Peyer's patch (tissue), 4 donors: ENCODE results near the gene TWNK. TPM values are rescaled to one million over a fixed set of nuclear protein-coding genes. Genes with fewer than 3 reads are reported as not detected.
"Not testable (repeated sequence)": the region's sequence is repeated elsewhere in the genome, so short reads cannot be mapped to it uniquely, and the experiment has no call there.

Experiments
- DNase-seq, 3 donors: peaks; one replicate each; pipeline ENCODE4 v3.0.0-alpha.2; 2017 to 2019
- H3K27ac ChIP-seq, 4 donors: fragments of 200-600 bp; sonication (generic); one replicate each; pipeline ENCODE4 v1.5.1; 2016 to 2019
- H3K27me3 ChIP-seq, 2 donors: fragments of 200-600 bp; sonication (generic); one replicate each; pipeline ENCODE4 v1.5.1; 2019
- H3K36me3 ChIP-seq, 3 donors: fragments of 200-600 bp; sonication (generic); one replicate each; pipeline ENCODE4 v1.5.1; 2016 to 2019
- H3K4me1 ChIP-seq, 4 donors: fragments of 200-600 bp; sonication (generic); one replicate each; pipeline ENCODE4 v1.5.1; 2016 to 2019
- H3K4me3 ChIP-seq, 4 donors: fragments of 200-600 bp; sonication (generic); 1 replicate in 3 of 4; 2 replicates in 1 of 4; pipeline ENCODE4 v1.5.1; 2016 to 2019; ENCODE audit warnings: mild to moderate bottlenecking in 1 of 4
- H3K9me3 ChIP-seq, 4 donors: fragments of 200-600 bp; sonication (generic); one replicate each; pipeline ENCODE4 v1.5.1; 2016 to 2019; ENCODE audit warnings: mild to moderate bottlenecking in 1 of 4
- CTCF ChIP-seq, 6 experiments: fragments of 450-650 bp in 4 of 6; fragments of 200-600 bp in 2 of 6; sonication (generic) in 1 of 6; IDR thresholded peaks; one replicate each; pipeline ENCODE4 v1.5.1; 2017 to 2019; ENCODE audit warnings: antibody characterized with exemption in 6 of 6, mild to moderate bottlenecking in 3 of 6, moderate library complexity in 1 of 6
- POLR2A ChIP-seq, 2 donors: fragments of 450-650 bp; IDR thresholded peaks; one replicate each; pipeline ENCODE4 v1.5.1; 2017; ENCODE audit warnings: antibody characterized with exemption in 2 of 2, mild to moderate bottlenecking in 2 of 2, moderate library complexity in 2 of 2
- total RNA-seq, 4 donors: library from RNA; depleted of rRNA; stranded (reverse); fragments of >200 nt; gene quantifications; one replicate each; pipeline ENCODE4 v1.1.0, GENCODE V29; 2016

The TWNK gene
- total RNA-seq, 4 donors from 2014 or later: 3.8 to 18.2 (median 4.4) TPM

- TF ChIP-seq POLR2A (IDR thresholded peaks at IDR 0.05): peak; percentile 66 to 95
- TF ChIP-seq CTCF (IDR thresholded peaks at IDR 0.05): peak in 1 of 6 experiments; percentile 3
- peaks cover 0 to 25% (median 0%) of the 10 kb centered on the region in 3 donors for H3K36me3 ChIP-seq
- DNase-seq: peak; percentile 82 to 95 (median 94)
- no peaks in the 10 kb centered on the region for H3K27me3 ChIP-seq
- peak overlapping the region; percentile 67 to 88 (median 77) for H3K4me3 ChIP-seq
- peaks cover 0 to 27% (median 7%) of the 10 kb centered on the region in 4 donors for H3K4me1 ChIP-seq
- peak overlapping the region; percentile 92 to 100 (median 98) for H3K27ac ChIP-seq
- H3K9me3 ChIP-seq: no peaks in the 10 kb centered on the region
Measured at GRCh38 chr10:101031796-101032636, 44.7 kb downstream of the TWNK start.

- Histone ChIP-seq H3K4me3 (peak overlapping the region; percentile 67 to 88 (median 77)), H3K27me3 (no peaks in the 10 kb centered on the region), H3K27ac (peak overlapping the region; percentile 92 to 100 (median 98)), H3K36me3 (peaks cover 0 to 32% (median 0%) of the 10 kb centered on the region in 3 donors), H3K4me1 (peaks cover 0 to 27% (median 7%) of the 10 kb centered on the region in 4 donors), H3K9me3 (no peaks in the 10 kb centered on the region)
- DNase-seq: peak in 1 of 3 donors; percentile 21
- TF ChIP-seq CTCF (IDR thresholded peaks at IDR 0.05): peak in 1 of 6 experiments; percentile 4
- peak; percentile 65 to 67 for TF ChIP-seq POLR2A (IDR thresholded peaks at IDR 0.05)
Measured at GRCh38 chr10:101032637-101033224, 45.4 kb downstream of the TWNK start.

GRCh38 chr10:101033276-101033675 lies 45.9 kb downstream of the TWNK start:
- Histone ChIP-seq H3K4me1 (peaks cover 0 to 27% (median 7%) of the 10 kb centered on the region in 4 donors), H3K4me3 (peak overlapping the region in 2 of 4 donors; percentile 67 to 88)

GRCh38 chr10:101034404-101034803 lies 47.1 kb downstream of the TWNK start:
- peaks cover 0 to 27% (median 7%) of the 10 kb centered on the region in 4 donors for H3K4me1 ChIP-seq
- H3K9me3 ChIP-seq, H3K27me3 ChIP-seq: not testable (repeated sequence)
- H3K4me3 ChIP-seq: peak overlapping the region in 1 of 4 donors; percentile 2
- peak in 1 of 2 donors; percentile 51 for TF ChIP-seq POLR2A (IDR thresholded peaks at IDR 0.05)
- peaks cover 0 to 48% (median 0%) of the 10 kb centered on the region in 3 donors for H3K36me3 ChIP-seq
- peak overlapping the region in 2 of 4 donors; percentile 37 to 50 for H3K27ac ChIP-seq
- peak in 2 of 3 donors; percentile 70 to 73 for DNase-seq

More at GRCh38 chr10:101033276-101033675, 45.9 kb downstream of the TWNK start:
- no peaks in the 10 kb centered on the region for H3K27me3 ChIP-seq
- peaks cover 0 to 37% (median 0%) of the 10 kb centered on the region in 3 donors for H3K36me3 ChIP-seq
- DNase-seq: no peak
- H3K27ac ChIP-seq: peak overlapping the region; percentile 92 to 100 (median 98)
- TF ChIP-seq CTCF (IDR thresholded peaks at IDR 0.05) (no peak), POLR2A (IDR thresholded peaks at IDR 0.05) (no peak)
- no peaks in the 10 kb centered on the region for H3K9me3 ChIP-seq

- H3K4me3 ChIP-seq: no peak overlapping the region
- no peak overlapping the region for H3K27ac ChIP-seq
- H3K9me3 ChIP-seq: no peaks in the 10 kb centered on the region
- peaks cover 0 to 26% (median 7%) of the 10 kb centered on the region in 4 donors for H3K4me1 ChIP-seq
- no peaks in the 10 kb centered on the region for H3K27me3 ChIP-seq
- no peak for DNase-seq
- peaks cover 0 to 57% (median 0%) of the 10 kb centered on the region in 3 donors for H3K36me3 ChIP-seq
- TF ChIP-seq CTCF (IDR thresholded peaks at IDR 0.05): no peak
- no peak for TF ChIP-seq POLR2A (IDR thresholded peaks at IDR 0.05)
Measured at GRCh38 chr10:101035314-101035713, 48.0 kb downstream of the TWNK start.
